Testis (tissue), 3 donors: ENCODE measurements around the gene NACC2. TPM values are rescaled to one million over a fixed set of nuclear protein-coding genes. Genes with fewer than 3 reads are reported as not detected.

ENCODE experiments used
- DNase-seq: peaks from one replicate; pipeline ENCODE4 v3.0.0-alpha.2; 2019
- H3K27ac ChIP-seq, 2 donors: fragments of 200-600 bp; sonication (generic); one replicate each; pipeline ENCODE4 v1.5.1; 2019
- H3K27me3 ChIP-seq: fragments of 200-600 bp; sonication (generic); one replicate; pipeline ENCODE4 v1.5.1; 2019
- H3K36me3 ChIP-seq: fragments of 200-600 bp; sonication (generic); one replicate; pipeline ENCODE4 v1.5.1; 2017; ENCODE audit warnings: low read depth; ENCODE audit errors: missing control alignments
- H3K4me1 ChIP-seq: fragments of 200-600 bp; sonication (generic); one replicate; pipeline ENCODE4 v1.5.1; 2019
- H3K4me3 ChIP-seq, 2 donors: fragments of 200-600 bp; sonication (generic); one replicate each; pipeline ENCODE4 v1.5.1; 2017 to 2019
- H3K9me3 ChIP-seq: fragments of 200-600 bp; sonication (generic); one replicate; pipeline ENCODE4 v1.5.1; 2017
- CTCF ChIP-seq, 3 experiments: fragments of 450-650 bp in 2 of 3; fragments of 200-600 bp in 1 of 3; sonication (generic) in 1 of 3; IDR thresholded peaks; one replicate each; pipeline ENCODE4 v1.5.1; 2016 to 2019; ENCODE audit warnings: antibody characterized with exemption in 3 of 3, mild to moderate bottlenecking in 2 of 3, moderate library complexity in 1 of 3
- POLR2A ChIP-seq: fragments of 450-650 bp; IDR thresholded peaks from one replicate; pipeline ENCODE4 v1.6.1; 2017; ENCODE audit warnings: antibody characterized with exemption, mild to moderate bottlenecking, moderate library complexity
- WGBS, 2 donors: methylation state at CpG; one replicate each; pipeline ENCODE4 v1.1.5; 2018; 5-methylcytosine and 5-hydroxymethylcytosine counted together
- intact Hi-C: fragments of 100-400 bp; cut with DNase I; formaldehyde crosslinking; loops from one replicate; pipeline ENCODE4 v1.15.1; 2023; ENCODE audit warnings: low total_unique reads
- polyA plus RNA-seq: library from polyadenylated mRNA; stranded (reverse); fragments of 350-450 nt; fragmentation: Illumina TruSeq; extraction: RNeasy Lipid Tissue Mini Kit (QIAGEN cat#74804); gene quantifications from one replicate; pipeline ENCODE4 v1.2.3, GENCODE V29; 2014; ENCODE audit warnings: low read depth, low replicate concordance; ENCODE audit not compliant: insufficient read depth
- total RNA-seq, 2 donors: library from RNA; depleted of rRNA; stranded (reverse); fragments of >200 nt; gene quantifications; one replicate each; pipeline ENCODE4 v1.2.3, GENCODE V29; 2016

Gene NACC2
- total and polyA plus RNA-seq, 3 donors from 2014 or later = 29.3 to 49.7 (median 49.5) TPM

DNA sequence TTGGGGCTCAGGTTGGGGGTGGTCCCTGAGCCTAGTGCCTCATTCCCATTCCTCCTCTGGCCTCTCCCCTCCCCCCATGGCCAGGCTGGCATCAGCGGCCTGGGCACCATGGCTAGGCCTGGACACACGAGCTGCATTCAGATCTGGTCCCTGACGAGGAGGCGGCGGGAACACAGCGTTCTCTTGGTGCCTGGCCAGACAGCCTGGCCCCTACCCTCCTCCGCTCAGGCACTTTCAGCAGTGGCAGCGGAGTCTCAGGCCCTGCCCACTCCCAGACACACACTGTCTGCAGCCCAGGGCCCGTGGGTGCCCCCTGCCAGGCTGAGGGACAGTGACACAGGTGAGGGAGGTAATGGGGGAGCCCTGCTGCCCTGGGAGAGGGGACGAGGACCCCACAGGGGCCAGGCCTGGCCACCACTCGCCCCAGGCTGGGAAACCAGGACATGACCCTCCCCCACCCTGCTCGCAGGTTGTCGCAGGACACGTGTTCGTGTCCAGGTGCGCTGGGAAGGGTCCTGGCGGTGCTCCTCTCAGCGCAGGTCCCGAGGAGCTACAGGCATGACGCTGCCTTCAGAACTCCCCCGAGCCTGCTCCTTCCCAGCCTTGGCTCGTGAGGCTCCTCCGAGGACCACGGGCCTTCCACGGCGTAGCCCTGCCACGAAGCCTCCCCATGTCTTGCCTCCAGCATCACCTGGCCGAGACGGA lies 114.0 kb downstream of the NACC2 start:
- Histone ChIP-seq H3K4me3 (no peak overlapping the region), H3K27me3 (no peaks in the 10 kb centered on the region), H3K9me3 (no peaks in the 10 kb centered on the region), H3K27ac (peak overlapping the region; percentile 67 to 74), H3K4me1 (peaks cover 19% of the 10 kb centered on the region), H3K36me3 (no peaks in the 10 kb centered on the region)
- TF ChIP-seq CTCF (IDR thresholded peaks at IDR 0.05) (no peak), POLR2A (no peak)
- intact Hi-C loops = no loop called here
- 78 to 91% methylated on average over 12 to 29 of the region's 29 CpGs for WGBS, 2 donors
- peak; percentile 93 for DNase-seq

DNA sequence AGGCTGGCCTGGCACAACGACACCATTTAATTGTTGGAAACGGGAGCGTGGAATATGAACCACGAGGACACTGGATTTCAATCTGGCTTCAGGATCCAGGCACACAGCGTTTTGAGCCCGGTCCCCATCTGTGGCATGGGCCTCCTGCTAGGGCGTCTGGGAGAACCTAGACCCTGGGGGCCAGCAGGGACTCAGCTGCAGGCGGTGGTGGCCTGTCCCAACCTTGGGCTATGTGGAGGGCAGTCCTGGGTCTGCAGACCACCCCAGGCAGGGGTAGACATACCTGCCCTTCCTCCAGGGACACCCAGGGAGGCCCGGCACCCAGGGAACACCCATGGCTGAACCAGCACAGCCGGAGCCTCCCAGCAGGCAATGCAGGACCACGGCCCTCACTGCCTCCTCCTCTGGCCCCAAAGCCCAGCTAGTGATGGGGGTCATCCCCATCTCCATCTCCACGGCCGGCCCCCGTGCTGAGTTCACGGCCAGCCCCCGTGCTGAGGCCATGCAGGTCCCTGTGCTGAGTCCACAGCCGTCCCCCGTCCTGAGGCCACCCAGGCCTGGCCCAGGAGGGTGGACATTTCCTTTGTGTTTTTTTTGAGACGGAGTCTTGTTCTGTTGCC lies 115.4 kb downstream of the NACC2 start:
- Histone ChIP-seq H3K9me3 (no peaks in the 10 kb centered on the region), H3K36me3 (no peaks in the 10 kb centered on the region), H3K27ac (no peak overlapping the region), H3K4me3 (no peak overlapping the region), H3K4me1 (peaks cover 19% of the 10 kb centered on the region), H3K27me3 (no peaks in the 10 kb centered on the region)
- 66 to 68% methylated on average over 5 to 19 of the region's 19 CpGs for WGBS, 2 donors
- TF ChIP-seq POLR2A = no peak
- no peak for DNase-seq
- intact Hi-C loops = no loop called here

DNA sequence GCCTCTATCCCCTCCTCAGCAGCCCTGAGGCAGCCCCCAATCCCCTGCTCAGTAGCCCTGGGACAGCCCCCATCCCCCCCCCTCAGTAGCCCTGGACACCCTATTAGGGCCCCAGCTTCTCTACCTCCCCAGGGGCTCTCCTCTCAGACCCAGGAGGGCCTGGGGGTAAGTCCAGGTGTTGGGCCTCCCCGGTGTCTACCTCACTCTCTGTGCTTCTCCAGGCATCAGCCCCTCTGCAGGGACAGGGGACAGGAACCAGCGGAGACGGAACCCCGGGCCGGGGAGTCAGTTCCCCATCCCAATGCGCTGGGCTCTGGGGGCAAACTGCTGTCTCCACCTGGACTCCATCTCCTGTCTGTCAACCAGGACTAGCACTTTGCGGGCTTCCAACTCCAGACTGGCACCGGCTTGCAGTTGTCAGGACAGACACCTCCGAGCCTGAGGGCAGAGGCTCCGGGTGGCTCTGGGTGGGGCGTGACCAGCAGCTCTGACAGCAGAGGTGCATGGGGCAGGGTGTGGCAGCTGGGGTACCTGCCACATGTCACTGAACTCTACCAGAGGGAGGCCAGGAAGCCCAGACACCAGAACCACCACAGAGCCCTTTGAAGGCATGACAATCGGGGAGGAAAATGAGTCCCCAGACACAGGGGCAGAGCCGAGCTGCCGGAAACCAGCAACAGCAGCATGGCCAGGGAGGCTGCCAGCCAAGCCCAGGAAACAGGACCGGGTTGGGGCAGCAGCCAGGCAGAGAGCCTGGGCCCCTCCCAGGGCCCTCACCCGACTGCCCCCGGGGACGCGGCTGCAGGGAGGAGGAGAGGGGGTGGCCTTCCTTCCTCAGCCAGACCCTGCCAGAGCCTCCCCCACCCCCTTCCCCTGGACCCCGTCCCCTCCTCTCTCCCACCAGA lies 116.2 kb downstream of the NACC2 start:
- TF ChIP-seq CTCF (IDR thresholded peaks at IDR 0.05) (no peak), POLR2A (no peak)
- H3K36me3 ChIP-seq = no peaks in the 10 kb centered on the region
- H3K4me3 ChIP-seq = no peak overlapping the region
- no peak for DNase-seq
- no peak overlapping the region for H3K27ac ChIP-seq
- H3K4me1 ChIP-seq = peaks cover 19% of the 10 kb centered on the region
- WGBS, 2 donors = 68 to 93% methylated on average over 6 to 19 of the region's 20 CpGs
- intact Hi-C loops = no loop called here
- no peaks in the 10 kb centered on the region for H3K27me3 ChIP-seq
- no peaks in the 10 kb centered on the region for H3K9me3 ChIP-seq

GRCh38 chr9:135976944-135977343 lies 118.1 kb downstream of the NACC2 start:
- H3K27me3 ChIP-seq = no peaks in the 10 kb centered on the region
- TF ChIP-seq POLR2A = no peak
- no peak for TF ChIP-seq CTCF (IDR thresholded peaks at IDR 0.05)

GRCh38 chr9:135976531-135976930 lies 118.6 kb downstream of the NACC2 start:
- H3K4me3 ChIP-seq = no peak overlapping the region
- no peak for DNase-seq
- peaks cover 19% of the 10 kb centered on the region for H3K4me1 ChIP-seq
- WGBS, 2 donors = 58 to 80% methylated on average over 13 of the region's 13 CpGs
- H3K9me3 ChIP-seq = no peaks in the 10 kb centered on the region
- intact Hi-C loops = no loop called here
- no peaks in the 10 kb centered on the region for H3K36me3 ChIP-seq
- no peaks in the 10 kb centered on the region for H3K27me3 ChIP-seq
- H3K27ac ChIP-seq = no peak overlapping the region
- TF ChIP-seq POLR2A (no peak), CTCF (IDR thresholded peaks at IDR 0.05) (no peak)

More at GRCh38 chr9:135976944-135977343, 118.1 kb downstream of the NACC2 start:
- Histone ChIP-seq H3K4me3 (no peak overlapping the region), H3K36me3 (no peaks in the 10 kb centered on the region), H3K4me1 (peaks cover 19% of the 10 kb centered on the region), H3K27ac (no peak overlapping the region), H3K9me3 (no peaks in the 10 kb centered on the region)
- DNase-seq = no peak
- WGBS, 2 donors = 34 to 44% methylated on average over 11 to 13 of the region's 13 CpGs
- intact Hi-C loops = no loop called here
